Spleen (tissue), 7 donors: Measurements from ENCODE around the gene MSTN.

Source experiments
- CTCF ChIP-seq, 11 experiments: fragments of 200-600 bp in 7 of 11; fragments of 450-650 bp in 4 of 11; sonication (generic) in 4 of 11; IDR thresholded peaks in 8 of 11; conservative IDR thresholded peaks in 3 of 11; 1 replicate in 7 of 11; 2 replicates in 4 of 11; pipeline versions ENCODE4 v1.4.0 to v1.8.0; 2016 to 2021; ENCODE audit warnings: antibody characterized with exemption in 11 of 11, inconsistent platforms in 4 of 11, mild to moderate bottlenecking in 1 of 11
- POLR2A ChIP-seq, 3 donors: fragments of 450-650 bp; IDR thresholded peaks; one replicate each; pipeline ENCODE4 v1.5.1; 2017; ENCODE audit warnings: antibody characterized with exemption in 3 of 3, mild to moderate bottlenecking in 1 of 3
- donor health status: DM: no; HTN: no; CAD: no; lungs with moderate emphysema.
- donor health status: DM: no; HTN: no; CAD: no.
- donor health status: DM: no; HTN: no; CAD: no.

- TF ChIP-seq CTCF (IDR thresholded peaks at IDR 0.05 in 8 of 11, conservative IDR thresholded peaks at IDR 0.05 in 3 of 11): no peak
- TF ChIP-seq POLR2A (IDR thresholded peaks at IDR 0.05): no peak
Measured at GRCh38 chr2:190080527-190081049, 18.1 kb upstream of the MSTN start.
